ENCODE data around the gene H2AZ2.

H2AZ2 gene

DNA sequence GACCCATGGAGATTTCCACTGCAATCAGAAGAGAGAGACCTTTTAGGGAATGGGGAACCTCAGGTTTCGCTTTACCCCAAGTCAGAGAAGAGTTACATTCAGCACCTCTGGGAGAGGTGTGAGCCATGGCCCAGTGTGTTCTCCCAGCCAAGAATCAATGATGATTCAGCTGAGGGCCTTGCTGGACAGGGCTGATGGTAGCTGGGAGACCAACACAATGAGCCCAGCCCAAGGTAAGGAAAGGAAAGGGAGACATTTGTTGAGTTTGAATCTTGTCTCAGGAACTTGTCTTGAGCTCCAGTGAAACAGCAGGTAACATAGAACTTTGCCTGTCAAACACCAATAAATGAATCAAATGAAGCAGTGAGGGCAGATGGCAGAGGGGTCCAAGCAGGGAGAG lies 65.4 kb downstream of the H2AZ2 start:
- TF ChIP-seq, protein P1, sequence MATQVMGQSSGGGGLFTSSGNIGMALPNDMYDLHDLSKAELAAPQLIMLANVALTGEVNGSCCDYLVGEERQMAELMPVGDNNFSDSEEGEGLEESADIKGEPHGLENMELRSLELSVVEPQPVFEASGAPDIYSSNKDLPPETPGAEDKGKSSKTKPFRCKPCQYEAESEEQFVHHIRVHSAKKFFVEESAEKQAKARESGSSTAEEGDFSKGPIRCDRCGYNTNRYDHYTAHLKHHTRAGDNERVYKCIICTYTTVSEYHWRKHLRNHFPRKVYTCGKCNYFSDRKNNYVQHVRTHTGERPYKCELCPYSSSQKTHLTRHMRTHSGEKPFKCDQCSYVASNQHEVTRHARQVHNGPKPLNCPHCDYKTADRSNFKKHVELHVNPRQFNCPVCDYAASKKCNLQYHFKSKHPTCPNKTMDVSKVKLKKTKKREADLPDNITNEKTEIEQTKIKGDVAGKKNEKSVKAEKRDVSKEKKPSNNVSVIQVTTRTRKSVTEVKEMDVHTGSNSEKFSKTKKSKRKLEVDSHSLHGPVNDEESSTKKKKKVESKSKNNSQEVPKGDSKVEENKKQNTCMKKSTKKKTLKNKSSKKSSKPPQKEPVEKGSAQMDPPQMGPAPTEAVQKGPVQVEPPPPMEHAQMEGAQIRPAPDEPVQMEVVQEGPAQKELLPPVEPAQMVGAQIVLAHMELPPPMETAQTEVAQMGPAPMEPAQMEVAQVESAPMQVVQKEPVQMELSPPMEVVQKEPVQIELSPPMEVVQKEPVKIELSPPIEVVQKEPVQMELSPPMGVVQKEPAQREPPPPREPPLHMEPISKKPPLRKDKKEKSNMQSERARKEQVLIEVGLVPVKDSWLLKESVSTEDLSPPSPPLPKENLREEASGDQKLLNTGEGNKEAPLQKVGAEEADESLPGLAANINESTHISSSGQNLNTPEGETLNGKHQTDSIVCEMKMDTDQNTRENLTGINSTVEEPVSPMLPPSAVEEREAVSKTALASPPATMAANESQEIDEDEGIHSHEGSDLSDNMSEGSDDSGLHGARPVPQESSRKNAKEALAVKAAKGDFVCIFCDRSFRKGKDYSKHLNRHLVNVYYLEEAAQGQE (IDR thresholded peaks at IDR 0.05; ENCODE audit: insufficient read depth in 1 of 2, low read depth in 2 of 2, low read length in 2 of 2) = peak in 1 of 2 experiments; percentile 51; a peak in 1 of 4 replicates
- TF ChIP-seq TAF1 (IDR thresholded peaks at IDR 0.05; ENCODE audit: borderline replicate concordance, insufficient read depth, low read length) = no peak

Data from PFSK-1 (cell line).